HG03342 (cell line): ENCODE measurements around the gene CLEC16A.
A peak's percentile ranks its signal among the peaks of the same experiment; 100 is the strongest.
"Not testable (repeated sequence)": the region's sequence is repeated elsewhere in the genome, so short reads cannot be mapped to it uniquely, and the experiment has no call there.

Experiments used
- ATAC-seq: cut with Tn5 transposase; IDR thresholded peaks from one replicate; pipeline ENCODE4 v1.9.1; 2021; ENCODE audit warnings: mild to moderate bottlenecking, moderate library complexity; ENCODE audit not compliant: unreplicated experiment

The CLEC16A gene

GRCh38 chr16:10965440-10966061 is 21.2 kb downstream of the CLEC16A start:
- peak; percentile 58 for ATAC-seq

- no peak for ATAC-seq
Observed at GRCh38 chr16:10966129-10966528, 21.8 kb downstream of the CLEC16A start.

- ATAC-seq = not testable (repeated sequence)
Observed at GRCh38 chr16:10966559-10966958, 22.2 kb downstream of the CLEC16A start.

GRCh38 chr16:10967986-10968385 is 23.6 kb downstream of the CLEC16A start:
- no peak for ATAC-seq

- no peak for ATAC-seq
Observed at GRCh38 chr16:10968498-10968897, 24.1 kb downstream of the CLEC16A start.

GRCh38 chr16:10969615-10970014 is 25.3 kb downstream of the CLEC16A start:
- ATAC-seq = no peak

GRCh38 chr16:10970065-10970464 is 25.7 kb downstream of the CLEC16A start:
- no peak for ATAC-seq

- ATAC-seq = no peak
Observed at GRCh38 chr16:10971560-10971961, 27.2 kb downstream of the CLEC16A start.

- no peak for ATAC-seq
Observed at GRCh38 chr16:10972108-10972818, 27.9 kb downstream of the CLEC16A start.

- no peak for ATAC-seq
Observed at GRCh38 chr16:10972819-10973464, 28.6 kb downstream of the CLEC16A start.

GRCh38 chr16:10976634-10977033 is 32.3 kb downstream of the CLEC16A start:
- no peak for ATAC-seq

GRCh38 chr16:10978124-10978523 is 33.8 kb downstream of the CLEC16A start:
- ATAC-seq = no peak

GRCh38 chr16:10978871-10979446 is 34.6 kb downstream of the CLEC16A start:
- no peak for ATAC-seq

- no peak for ATAC-seq
Observed at GRCh38 chr16:10979717-10980601, 35.6 kb downstream of the CLEC16A start.

- no peak for ATAC-seq
Observed at GRCh38 chr16:10980813-10981212, 36.4 kb downstream of the CLEC16A start.

- peak; percentile 77 for ATAC-seq
Observed at GRCh38 chr16:10981697-10982216, 37.4 kb downstream of the CLEC16A start.

GRCh38 chr16:10982465-10983150 is 38.2 kb downstream of the CLEC16A start:
- ATAC-seq = peak; percentile 47

- no peak for ATAC-seq
Observed at GRCh38 chr16:10983159-10983558, 38.8 kb downstream of the CLEC16A start.

- ATAC-seq = no peak
Observed at GRCh38 chr16:10984509-10984908, 40.1 kb downstream of the CLEC16A start.
